H1 (cell line): ENCODE measurements around the gene CCBE1. TPM values are rescaled to one million over a fixed set of nuclear protein-coding genes. Genes with fewer than 3 reads are reported as not detected.

Experiments
- CHD1 ChIP-seq: IDR thresholded peaks from 2 replicates; pipeline ENCODE4 v1.6.1; 2012; ENCODE audit warnings: low read depth, low read length, improper control_type of control experiment
- KDM4A ChIP-seq: IDR thresholded peaks from one replicate; pipeline ENCODE4 v1.7.1; 2012; ENCODE audit warnings: low read depth, mild to moderate bottlenecking, moderate library complexity, low read length, inconsistent platforms; ENCODE audit not compliant: severe bottlenecking
- RBBP5 ChIP-seq: IDR thresholded peaks from 2 replicates; pipeline ENCODE4 v1.7.1; 2012; ENCODE audit warnings: low read depth, mild to moderate bottlenecking, inconsistent platforms, low read length, moderate library complexity, borderline replicate concordance
- SIRT6 ChIP-seq: IDR thresholded peaks from one replicate; pipeline ENCODE4 v1.7.1; 2012; ENCODE audit warnings: low read length, inconsistent platforms
- SP1 ChIP-seq: IDR thresholded peaks from 2 replicates; pipeline ENCODE4 v1.6.1; 2011; ENCODE audit warnings: low read depth, low read length
- TAF1 ChIP-seq: IDR thresholded peaks from 2 replicates; pipeline ENCODE4 v1.6.1; 2011; ENCODE audit warnings: mild to moderate bottlenecking, low read depth, low read length
- TBP ChIP-seq: IDR thresholded peaks from 2 replicates; pipeline ENCODE4 v1.6.1; 2011; ENCODE audit warnings: low read depth, low read length, improper control_type of control experiment
- TEAD4 ChIP-seq: IDR thresholded peaks from 2 replicates; pipeline ENCODE4 v1.6.1; 2012; ENCODE audit warnings: low read depth, low read length, inconsistent platforms, mixed read lengths
- YY1 ChIP-seq: IDR thresholded peaks from 2 replicates; pipeline ENCODE4 v1.6.1; 2011; ENCODE audit warnings: low read depth, mild to moderate bottlenecking, low read length
- polyA plus RNA-seq, 7 experiments: library from polyadenylated mRNA; depleted of rRNA in 3 of 7; stranded (reverse) in 5 of 7; unstranded in 2 of 7; fragments of >200 nt in 5 of 7; fragments of 200-250 nt in 2 of 7; gene quantifications; 1 replicate in 5 of 7; 2 replicates in 1 of 7; 4 replicates in 1 of 7; pipeline versions ENCODE4 v1.2.1 to v1.2.3, GENCODE V29; 2011 to 2013; ENCODE audit warnings: missing spikeins in 2 of 7, mixed read lengths in 2 of 7
- total RNA-seq: library from RNA; stranded (reverse); fragmentation: NEBNext Ultra II Directional; extraction: Animal tissue kit (Norgen Biotek cat#: 25700); gene quantifications from 2 replicates; pipeline ENCODE4 v1.2.1, GENCODE V29; 2021

The CCBE1 gene
- total and polyA plus RNA-seq, 2 of the 8 experiments (the other 6 are each of a cell fraction or from before 2014, with no cell fraction given), result 2.1 to 2.6 TPM

DNA sequence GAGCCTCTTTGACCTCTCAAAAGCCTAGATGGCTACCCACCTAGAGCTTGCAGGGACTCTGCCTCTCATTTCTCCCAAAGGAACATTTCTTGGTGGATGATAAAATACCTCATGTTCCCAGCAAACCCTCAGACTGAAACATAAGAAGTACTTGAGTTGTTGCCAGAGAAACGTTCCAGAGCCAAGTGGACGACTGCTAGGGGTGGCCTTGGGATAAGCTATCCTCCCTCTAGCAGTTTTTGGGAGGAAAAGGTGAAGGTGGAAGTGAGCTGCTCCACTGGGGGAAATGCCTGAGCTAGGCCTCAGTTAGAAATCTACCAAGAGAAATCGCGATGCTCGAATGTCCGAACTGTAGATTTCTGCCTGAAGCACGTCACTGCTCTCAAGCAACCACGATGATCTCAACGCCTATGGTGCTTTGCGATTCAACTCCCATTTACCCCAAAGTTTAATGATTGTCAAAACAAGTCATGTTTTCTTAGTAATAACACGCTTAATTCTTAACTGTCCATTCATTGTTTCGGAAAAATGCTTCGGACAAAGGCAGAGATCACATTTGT, 91.5 kb downstream of the CCBE1 start (continued):
- no peak for TF ChIP-seq YY1
- no peak for TF ChIP-seq TAF1
- no peak for TF ChIP-seq KDM4A
- no peak for TF ChIP-seq SIRT6
- no peak for TF ChIP-seq TEAD4
- TF ChIP-seq TBP, result no peak
- no peak for TF ChIP-seq CHD1
- TF ChIP-seq SP1, result no peak
- TF ChIP-seq RBBP5, result no peak
